PC-3 (cell line): ENCODE data around the gene SMPX. TPM values are rescaled to one million over a fixed set of nuclear protein-coding genes. Genes with fewer than 3 reads are reported as not detected.

Experiments
- ATAC-seq: fragments of 200-7000 bp; cut with Tn5 transposase; 2 replicates; pipeline ENCODE4 v1.9.1; 2020; ENCODE audit warnings: mild to moderate bottlenecking, moderate library complexity
- BruUV-seq: library from RNA; stranded (reverse); fragments of 400-500 nt; replicated peaks from 2 replicates; lab custom pipeline; 2021; lab: Mats Ljungman, UMichigan
- CTCF ChIA-PET: fragments of 300-600 bp; sonication (Branson Sonifier 250); formaldehyde crosslinking; loops from one replicate; lab custom pipeline; 2022; ENCODE audit warnings: antibody characterized with exemption; lab: Charles Lee
- POLR2A ChIA-PET: fragments of 300-600 bp; sonication (Branson Sonifier 250); formaldehyde crosslinking; loops from one replicate; lab custom pipeline; 2022; ENCODE audit warnings: antibody characterized with exemption; ENCODE audit not compliant: unreplicated experiment; lab: Charles Lee
- DNase-seq: peaks from one replicate; pipeline ENCODE4 v3.0.0-alpha.2; 2015
- H2AFZ ChIP-seq: fragments of 300-600 bp; sonication (generic); 2 replicates; pipeline ENCODE4 v1.6.0; 2016; ENCODE audit warnings: antibody characterized with exemption, low read length
- H3F3A ChIP-seq: fragments of 300-600 bp; sonication (generic); one replicate; pipeline ENCODE4 v1.6.0; 2017; ENCODE audit warnings: antibody characterized with exemption, low read length, control low read depth, mild to moderate bottlenecking; ENCODE audit not compliant: unreplicated experiment
- H3K27ac ChIP-seq: fragments of 300-600 bp; sonication (generic); 2 replicates; pipeline ENCODE4 v1.5.1; 2016; ENCODE audit warnings: mild to moderate bottlenecking, low read length
- H3K27me3 ChIP-seq: fragments of 300-600 bp; sonication (generic); 2 replicates; pipeline ENCODE4 v1.6.1; 2016; ENCODE audit warnings: low read length, mixed read lengths
- H3K36me3 ChIP-seq: fragments of 300-600 bp; sonication (generic); 2 replicates; pipeline ENCODE4 v1.6.1; 2016; ENCODE audit warnings: low read depth, mixed run types, low read length, mixed read lengths
- H3K4me1 ChIP-seq: fragments of 300-600 bp; sonication (generic); 2 replicates; pipeline ENCODE4 v1.5.1; 2016; ENCODE audit warnings: low read length; ENCODE audit not compliant: insufficient read depth
- H3K4me2 ChIP-seq: fragments of 300-600 bp; sonication (generic); 2 replicates; pipeline ENCODE4 v1.6.0; 2016; ENCODE audit warnings: low read length
- H3K4me3 ChIP-seq: fragments of 300-600 bp; sonication (generic); 2 replicates; pipeline ENCODE4 v1.5.1; 2016; ENCODE audit warnings: mild to moderate bottlenecking, low read length, mixed read lengths
- H3K79me2 ChIP-seq: fragments of 300-600 bp; sonication (generic); 2 replicates; pipeline ENCODE4 v1.6.1; 2017; ENCODE audit warnings: low read length, mixed read lengths
- H3K9ac ChIP-seq: fragments of 300-600 bp; sonication (generic); 2 replicates; pipeline ENCODE4 v1.6.0; 2016; ENCODE audit warnings: mild to moderate bottlenecking, low read length
- H3K9me2 ChIP-seq: fragments of 300-600 bp; sonication (generic); replicated peaks from 2 replicates; pipeline ENCODE4 v1.6.1; 2016; ENCODE audit warnings: mixed run types, low read length, mixed read lengths
- H3K9me3 ChIP-seq: fragments of 300-600 bp; sonication (generic); 2 replicates; pipeline ENCODE4 v1.6.1; 2016; ENCODE audit warnings: low read length, mixed read lengths
- H4K20me1 ChIP-seq: fragments of 300-600 bp; sonication (generic); 2 replicates; pipeline ENCODE4 v1.6.1; 2016; ENCODE audit warnings: low read length, mixed read lengths
- EZH2 ChIP-seq: fragments of 300-600 bp; sonication (generic); IDR thresholded peaks from one replicate; pipeline ENCODE4 v1.6.1; 2017; ENCODE audit warnings: antibody characterized with exemption, mild to moderate bottlenecking, low read length; ENCODE audit not compliant: unreplicated experiment
- EZH2phosphoT487 ChIP-seq: fragments of 300-600 bp; sonication (generic); IDR thresholded peaks from 2 replicates; pipeline ENCODE4 v1.6.1; 2018; ENCODE audit warnings: mild to moderate bottlenecking, antibody characterized with exemption, low read length, borderline replicate concordance
- intact Hi-C: fragments of 100-400 bp; cut with micrococcal nuclease; formaldehyde crosslinking; loops from 2 replicates; pipeline ENCODE4 v1.9.0; 2023
- total RNA-seq: library from RNA; depleted of rRNA; stranded (reverse); fragments of >200 nt; gene quantifications from 2 replicates; pipeline ENCODE4 v1.2.3, GENCODE V29; 2014
- TF ChIP-seq, protein P1 (sequence below): fragments of 300-600 bp; sonication (generic); conservative IDR thresholded peaks from 2 replicates; pipeline ENCODE4 v1.5.1; 2017; ENCODE audit warnings: antibody characterized with exemption, low read depth, mild to moderate bottlenecking, low read length

Gene SMPX
- total RNA-seq, 1 experiment from 2014 or later = not detected

DNA sequence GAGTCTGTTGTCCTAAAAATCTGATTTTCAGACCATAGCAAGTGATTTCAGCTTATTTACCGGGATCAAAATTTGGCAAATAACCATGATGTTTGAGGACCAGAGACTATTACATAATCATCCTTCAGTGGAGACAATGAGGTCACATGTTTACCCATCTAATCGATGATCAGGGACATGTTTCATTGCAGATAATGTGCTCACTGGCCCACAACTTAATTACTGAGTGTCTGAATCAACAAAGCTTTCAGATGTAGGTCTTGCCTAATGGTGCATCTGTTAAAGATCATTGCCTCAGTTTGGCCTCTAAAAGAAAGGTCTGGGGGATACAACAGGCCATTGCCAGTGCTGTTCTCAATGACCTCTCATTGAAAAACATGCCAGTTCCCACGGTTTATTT lies 56.9 kb downstream of the SMPX start:
- Histone ChIP-seq H3K36me3 (no peaks in the 10 kb centered on the region), H4K20me1 (no peaks in the 10 kb centered on the region), H2AFZ (no peak overlapping the region), H3K4me1 (0 out of 2 replicates have a peak, but pooled peaks cover 4% of the 10 kb centered on the region), H3K9me2 (no peaks in the 10 kb centered on the region), H3K27ac (no peak overlapping the region), H3K9ac (no peak overlapping the region), H3K4me2 (no peak overlapping the region), H3F3A (no peaks in the 10 kb centered on the region), H3K9me3 (no peaks in the 10 kb centered on the region), H3K4me3 (no peak overlapping the region), H3K79me2 (no peaks in the 10 kb centered on the region), H3K27me3 (no peaks in the 10 kb centered on the region)
- CTCF ChIA-PET = no interaction called here
- intact Hi-C loops = no loop called here
- no peak for TF ChIP-seq EZH2phosphoT487
- TF ChIP-seq, protein P1, sequence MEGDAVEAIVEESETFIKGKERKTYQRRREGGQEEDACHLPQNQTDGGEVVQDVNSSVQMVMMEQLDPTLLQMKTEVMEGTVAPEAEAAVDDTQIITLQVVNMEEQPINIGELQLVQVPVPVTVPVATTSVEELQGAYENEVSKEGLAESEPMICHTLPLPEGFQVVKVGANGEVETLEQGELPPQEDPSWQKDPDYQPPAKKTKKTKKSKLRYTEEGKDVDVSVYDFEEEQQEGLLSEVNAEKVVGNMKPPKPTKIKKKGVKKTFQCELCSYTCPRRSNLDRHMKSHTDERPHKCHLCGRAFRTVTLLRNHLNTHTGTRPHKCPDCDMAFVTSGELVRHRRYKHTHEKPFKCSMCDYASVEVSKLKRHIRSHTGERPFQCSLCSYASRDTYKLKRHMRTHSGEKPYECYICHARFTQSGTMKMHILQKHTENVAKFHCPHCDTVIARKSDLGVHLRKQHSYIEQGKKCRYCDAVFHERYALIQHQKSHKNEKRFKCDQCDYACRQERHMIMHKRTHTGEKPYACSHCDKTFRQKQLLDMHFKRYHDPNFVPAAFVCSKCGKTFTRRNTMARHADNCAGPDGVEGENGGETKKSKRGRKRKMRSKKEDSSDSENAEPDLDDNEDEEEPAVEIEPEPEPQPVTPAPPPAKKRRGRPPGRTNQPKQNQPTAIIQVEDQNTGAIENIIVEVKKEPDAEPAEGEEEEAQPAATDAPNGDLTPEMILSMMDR = no peak
- TF ChIP-seq EZH2 = no peak
- no peak for DNase-seq
- no TSS peak for BruUV-seq
- no peak for ATAC-seq
- POLR2A ChIA-PET = no interaction called here

DNA sequence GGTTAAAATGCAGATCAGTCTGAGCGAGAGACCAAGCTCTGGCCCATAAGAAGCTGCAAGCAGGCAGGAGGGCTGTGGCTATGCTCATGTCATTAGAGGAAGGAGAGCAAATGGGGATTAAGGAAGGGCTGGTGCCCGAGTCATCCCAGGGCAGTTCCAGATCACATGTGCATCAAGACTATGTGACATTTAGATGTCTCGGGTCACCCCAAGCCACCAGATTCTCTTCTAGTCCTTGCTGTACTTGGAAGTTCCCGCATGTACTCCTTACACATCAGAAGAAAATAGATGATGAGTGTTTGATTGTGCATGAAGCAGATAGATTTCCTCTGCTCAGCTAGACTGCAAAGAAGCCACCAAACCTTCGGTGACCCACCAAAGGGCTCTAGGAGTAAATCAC lies 57.6 kb downstream of the SMPX start:
- no peak overlapping the region for H3K9ac ChIP-seq
- no peaks in the 10 kb centered on the region for H3K9me2 ChIP-seq
- no TSS peak for BruUV-seq
- intact Hi-C loops = no loop called here
- no peaks in the 10 kb centered on the region for H4K20me1 ChIP-seq
- H3K27ac ChIP-seq = no peak overlapping the region
- no peaks in the 10 kb centered on the region for H3K9me3 ChIP-seq
- H3K27me3 ChIP-seq = no peaks in the 10 kb centered on the region
- 0 out of 2 replicates have a peak, but pooled peaks cover 4% of the 10 kb centered on the region for H3K4me1 ChIP-seq
- CTCF ChIA-PET = no interaction called here
- H3K79me2 ChIP-seq = no peaks in the 10 kb centered on the region
- no peaks in the 10 kb centered on the region for H3F3A ChIP-seq
- POLR2A ChIA-PET = no interaction called here
- ATAC-seq (no peak), DNase-seq (no peak)
- no peak for TF ChIP-seq EZH2
- TF ChIP-seq EZH2phosphoT487 = no peak
- no peak overlapping the region for H3K4me2 ChIP-seq
- H3K36me3 ChIP-seq = no peaks in the 10 kb centered on the region
- no peak overlapping the region for H2AFZ ChIP-seq
- H3K4me3 ChIP-seq = no peak overlapping the region

DNA sequence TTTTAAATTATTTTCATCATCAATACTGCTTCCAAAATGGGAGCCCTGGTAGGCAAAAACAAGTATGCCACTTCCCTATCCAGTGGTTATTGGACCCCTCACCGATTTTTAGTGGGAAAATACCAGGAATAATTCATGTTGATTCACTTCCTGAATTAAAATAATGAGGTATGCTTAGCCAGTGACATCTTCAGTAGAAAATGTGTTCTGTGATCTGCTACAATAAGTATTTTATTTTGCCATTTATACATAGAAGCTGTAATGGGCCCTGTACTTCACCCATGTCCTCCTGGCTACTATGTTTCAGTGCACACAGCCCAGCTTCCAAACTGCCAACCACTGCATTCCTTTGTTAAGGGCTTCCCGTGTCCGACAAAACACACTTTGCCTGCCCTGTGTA lies 58.8 kb downstream of the SMPX start:
- no peak for ATAC-seq
- CTCF ChIA-PET = no interaction called here

More for the DNA sequence above, 58.8 kb downstream of the SMPX start:
- H3K4me1 ChIP-seq = 0 out of 2 replicates have a peak, but pooled peaks cover 4% of the 10 kb centered on the region
- no TSS peak for BruUV-seq
- H3K79me2 ChIP-seq = no peaks in the 10 kb centered on the region
- no peaks in the 10 kb centered on the region for H3K27me3 ChIP-seq
- intact Hi-C loops = no loop called here
- DNase-seq = peak; percentile 12
- H3F3A ChIP-seq = no peaks in the 10 kb centered on the region
- TF ChIP-seq EZH2 (no peak), EZH2phosphoT487 (no peak)
- TF ChIP-seq, protein P1 = no peak
- H2AFZ ChIP-seq = no peak overlapping the region
- no peak overlapping the region for H3K4me3 ChIP-seq
- no peaks in the 10 kb centered on the region for H4K20me1 ChIP-seq
- no peaks in the 10 kb centered on the region for H3K9me3 ChIP-seq
- no peaks in the 10 kb centered on the region for H3K9me2 ChIP-seq
- H3K9ac ChIP-seq = no peak overlapping the region
- POLR2A ChIA-PET = no interaction called here
- H3K27ac ChIP-seq = no peak overlapping the region
- no peaks in the 10 kb centered on the region for H3K36me3 ChIP-seq
- H3K4me2 ChIP-seq = no peak overlapping the region
